ENCODE data around the gene SH3BP1.

GRCh38 chr22:37641561-37641949, 2.1 kb downstream of the SH3BP1 start:
- no peak for TF ChIP-seq CTCF (IDR thresholded peaks at IDR 0.05)
- TF ChIP-seq POLR2A (IDR thresholded peaks at IDR 0.05) = no peak
- no peak for TF ChIP-seq EP300 (IDR thresholded peaks at IDR 0.05)

All from upper lobe of left lung (tissue), 4 donors.